ENCODE data around the gene THSD4.

- TF ChIP-seq POLR2A (IDR thresholded peaks at IDR 0.05) (no peak), CTCF (IDR thresholded peaks at IDR 0.05) (no peak)
Observed at GRCh38 chr15:71577071-71577470, 461.8 kb downstream of the THSD4 start.
